ENCODE measurements around the gene C1orf116.

Gene C1orf116

DNA sequence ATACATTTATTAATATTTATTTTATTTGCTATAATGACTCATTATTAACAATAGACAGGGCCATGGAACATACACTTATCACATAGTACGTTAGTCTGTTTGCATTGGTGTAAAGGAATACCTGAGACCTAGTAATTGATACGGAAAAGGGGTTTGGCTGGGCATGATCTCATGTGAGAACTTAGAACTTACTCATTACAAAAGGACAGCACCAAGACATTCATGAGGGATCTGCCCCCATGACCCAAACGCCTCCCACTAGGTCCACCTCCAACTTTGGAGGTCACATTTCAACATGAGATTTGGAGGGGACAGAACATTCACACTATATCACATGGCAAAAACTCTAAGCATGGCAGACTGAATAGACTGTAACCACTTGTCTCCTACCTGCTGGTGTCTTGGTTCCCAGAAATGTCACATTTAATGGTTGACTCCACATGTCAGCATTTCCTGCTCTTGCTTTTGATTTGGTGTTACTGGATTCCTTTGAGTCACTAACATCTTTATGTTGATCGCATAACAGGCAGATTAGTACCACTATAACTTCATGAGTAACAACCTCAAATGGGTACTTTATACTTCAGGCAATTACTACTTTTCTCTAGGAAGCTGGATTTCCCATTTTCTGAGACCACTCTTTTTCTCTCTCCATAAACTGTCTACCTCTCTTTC is 3.5 kb upstream of the C1orf116 start:
- no peak for DNase-seq (ENCODE audit: low read depth, low spot score)
- ChIA-PET CTCF (interaction anchor here (0.6 to 7.7 kb wide), 4 partner anchors 13 to 482 kb away, joined by 3 to 50 read pairs (median 6); no protein-coding TSS in a partner anchor), POLR2A (no interaction called here)
- H3K4me3 ChIP-seq (ENCODE audit: low read depth, low read length), result no peak overlapping the region
- TF ChIP-seq, protein P1, sequence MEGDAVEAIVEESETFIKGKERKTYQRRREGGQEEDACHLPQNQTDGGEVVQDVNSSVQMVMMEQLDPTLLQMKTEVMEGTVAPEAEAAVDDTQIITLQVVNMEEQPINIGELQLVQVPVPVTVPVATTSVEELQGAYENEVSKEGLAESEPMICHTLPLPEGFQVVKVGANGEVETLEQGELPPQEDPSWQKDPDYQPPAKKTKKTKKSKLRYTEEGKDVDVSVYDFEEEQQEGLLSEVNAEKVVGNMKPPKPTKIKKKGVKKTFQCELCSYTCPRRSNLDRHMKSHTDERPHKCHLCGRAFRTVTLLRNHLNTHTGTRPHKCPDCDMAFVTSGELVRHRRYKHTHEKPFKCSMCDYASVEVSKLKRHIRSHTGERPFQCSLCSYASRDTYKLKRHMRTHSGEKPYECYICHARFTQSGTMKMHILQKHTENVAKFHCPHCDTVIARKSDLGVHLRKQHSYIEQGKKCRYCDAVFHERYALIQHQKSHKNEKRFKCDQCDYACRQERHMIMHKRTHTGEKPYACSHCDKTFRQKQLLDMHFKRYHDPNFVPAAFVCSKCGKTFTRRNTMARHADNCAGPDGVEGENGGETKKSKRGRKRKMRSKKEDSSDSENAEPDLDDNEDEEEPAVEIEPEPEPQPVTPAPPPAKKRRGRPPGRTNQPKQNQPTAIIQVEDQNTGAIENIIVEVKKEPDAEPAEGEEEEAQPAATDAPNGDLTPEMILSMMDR (IDR thresholded peaks at IDR 0.05; ENCODE audit: insufficient read depth, low read length, missing control alignments), result no peak

DNA sequence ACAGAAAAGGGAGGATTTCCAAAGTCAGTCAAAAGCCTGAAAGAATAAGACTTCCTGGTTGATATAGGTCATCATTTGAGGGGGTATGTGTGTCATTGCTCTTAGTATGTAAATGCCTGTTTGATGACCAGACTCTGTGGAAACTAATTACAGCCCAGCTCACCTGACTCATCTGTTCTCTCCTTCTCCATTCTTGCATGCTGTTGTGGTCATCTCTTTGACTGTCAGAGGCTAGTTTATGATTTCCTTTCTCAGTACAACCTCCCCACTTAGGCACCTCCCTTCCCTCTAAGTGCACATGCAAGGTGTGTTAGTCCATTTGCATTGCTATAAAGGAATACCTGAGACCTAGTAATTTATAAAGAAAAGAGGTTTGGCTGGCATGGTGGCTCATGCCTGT is 2.4 kb upstream of the C1orf116 start:
- POLR2A ChIA-PET, result no interaction called here
- CTCF ChIA-PET, result interaction anchor here (1.2 to 7.7 kb wide), 2 partner anchors 14 to 30 kb away, joined by 4 to 50 read pairs; no protein-coding TSS in a partner anchor
- TF ChIP-seq, protein P1 (IDR thresholded peaks at IDR 0.05; ENCODE audit: insufficient read depth, low read length, missing control alignments), result no peak
- no peak for DNase-seq (ENCODE audit: low read depth, low spot score)
- no peak overlapping the region for H3K4me3 ChIP-seq (ENCODE audit: low read depth, low read length)

DNA sequence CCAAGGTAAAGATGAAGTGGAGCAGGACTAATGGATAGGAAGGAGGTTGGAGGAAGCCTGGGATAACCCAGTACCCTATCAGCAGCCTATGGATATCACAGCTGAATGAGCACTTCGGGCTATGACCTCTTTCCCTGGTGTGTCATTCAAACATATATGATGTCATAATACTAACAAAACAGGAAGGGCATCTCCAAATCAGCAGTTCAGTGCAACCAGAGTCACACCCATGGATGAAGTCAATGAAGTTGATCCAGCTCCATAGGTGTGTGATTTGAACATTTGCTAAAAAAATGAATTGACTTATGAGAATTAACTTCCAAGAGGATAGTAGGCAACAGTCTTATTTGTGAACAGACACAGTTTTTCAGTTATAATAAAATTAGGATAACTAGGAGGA is 1.7 kb upstream of the C1orf116 start:
- DNase-seq (ENCODE audit: low read depth, low spot score), result no peak
- POLR2A ChIA-PET, result no interaction called here
- H3K4me3 ChIP-seq (ENCODE audit: low read depth, low read length), result no peak overlapping the region
- TF ChIP-seq, protein P1 (IDR thresholded peaks at IDR 0.05; ENCODE audit: insufficient read depth, low read length, missing control alignments), result no peak
- CTCF ChIA-PET, result interaction anchor here (0.7 to 8.1 kb wide), 2 partner anchors 14 to 21 kb away, joined by 3 to 53 read pairs; partner anchors contain the start of gene YOD1

DNA sequence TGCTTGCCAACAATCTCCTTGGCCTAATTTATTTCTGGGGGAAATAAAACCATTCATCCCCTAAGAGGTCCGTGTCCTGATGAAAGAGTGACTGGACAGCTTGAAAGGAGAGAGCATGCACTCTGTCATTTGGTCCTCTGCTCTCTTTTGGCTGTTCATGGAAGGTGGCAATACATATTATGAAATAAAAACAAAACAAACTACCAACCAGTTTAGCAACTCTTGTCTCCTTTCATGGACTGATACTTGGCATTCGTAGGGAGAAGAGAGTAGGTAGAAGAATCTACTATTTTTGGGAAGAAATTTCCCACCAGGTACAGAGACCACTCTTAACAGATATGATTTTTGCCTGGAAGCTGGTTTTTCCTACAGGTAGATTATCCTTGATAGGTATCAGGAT is 746 bp upstream of the C1orf116 start:
- POLR2A ChIA-PET, result no interaction called here
- DNase-seq (ENCODE audit: low read depth, low spot score), result no peak
- no peak overlapping the region for H3K4me3 ChIP-seq (ENCODE audit: low read depth, low read length)
- CTCF ChIA-PET, result interaction anchor here (0.6 to 8.1 kb wide), 4 partner anchors 15 to 28 kb away, joined by 3 to 53 read pairs (median 3); partner anchors contain the start of genes PFKFB2 and YOD1
- TF ChIP-seq, protein P1 (IDR thresholded peaks at IDR 0.05; ENCODE audit: insufficient read depth, low read length, missing control alignments), result no peak

DNA sequence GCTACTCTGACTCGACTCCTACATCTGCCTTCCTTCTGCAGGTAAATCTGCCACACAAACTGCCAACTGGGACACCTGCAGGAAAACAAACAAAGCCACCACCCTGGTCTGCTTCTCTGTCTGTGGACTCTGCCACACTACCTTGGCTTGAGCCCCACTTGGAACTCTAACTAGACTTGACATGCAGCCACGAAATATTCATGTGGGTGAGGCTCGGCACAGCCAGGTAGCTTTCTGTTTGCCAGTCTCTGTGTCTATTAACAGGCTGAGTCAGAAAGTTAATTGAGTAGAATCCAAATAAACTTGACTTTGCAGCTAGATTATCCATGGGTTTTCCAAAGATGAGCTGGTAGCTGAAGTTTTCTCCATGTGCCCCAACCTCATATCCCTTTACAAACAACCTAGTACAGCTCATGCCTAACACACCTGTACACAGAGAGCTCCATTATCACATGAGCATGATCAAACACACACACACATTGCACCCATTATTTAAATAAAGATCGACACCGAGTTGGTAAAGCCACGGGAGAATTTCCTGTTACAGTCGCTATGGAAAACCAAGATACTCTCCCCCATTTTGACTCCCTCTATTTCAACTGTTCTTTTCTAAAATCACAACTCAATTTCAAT is 808 bp downstream of the C1orf116 start:
- no peak for DNase-seq (ENCODE audit: low read depth, low spot score)
- ChIA-PET CTCF (interaction anchor here (0.9 to 8.1 kb wide), 4 partner anchors 9 to 33 kb away, joined by 3 to 53 read pairs (median 4); partner anchors contain the start of gene YOD1), POLR2A (no interaction called here)

DNA sequence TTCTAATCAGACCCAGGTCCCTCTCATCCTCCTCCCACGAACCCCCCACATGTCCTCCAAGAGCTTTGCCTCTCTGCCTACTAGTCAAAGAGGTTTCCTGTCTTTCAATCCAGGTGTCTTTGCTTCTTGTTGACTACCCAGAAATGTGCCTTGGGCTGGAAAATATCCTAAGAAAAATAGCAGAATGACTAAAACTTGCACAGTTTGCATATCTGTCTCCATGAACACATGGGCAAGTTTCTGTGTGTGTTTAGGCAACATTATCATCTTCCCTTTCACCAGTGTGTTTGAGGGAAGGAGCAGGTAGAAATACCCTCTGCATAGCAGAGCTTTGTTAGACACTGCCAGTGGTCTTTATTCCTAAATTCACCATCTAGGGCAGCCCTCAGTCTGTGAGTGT is 1.5 kb downstream of the C1orf116 start:
- no peak for DNase-seq (ENCODE audit: low read depth, low spot score)
- no peak overlapping the region for H3K4me3 ChIP-seq (ENCODE audit: low read depth, low read length)
- CTCF ChIA-PET, result interaction anchor here (0.6 to 8.1 kb wide), 4 partner anchors 18 to 48 kb away, joined by 3 to 53 read pairs (median 4); partner anchors contain the start of gene YOD1
- TF ChIP-seq, protein P1 (IDR thresholded peaks at IDR 0.05; ENCODE audit: insufficient read depth, low read length, missing control alignments), result no peak
- POLR2A ChIA-PET, result no interaction called here

More for the DNA sequence above, 808 bp downstream of the C1orf116 start:
- no peak overlapping the region for H3K4me3 ChIP-seq (ENCODE audit: low read depth, low read length)
- TF ChIP-seq, protein P1 (IDR thresholded peaks at IDR 0.05; ENCODE audit: insufficient read depth, low read length, missing control alignments), result no peak

Data from AG04449 (cell line).